ENCODE data around the gene USP6NL.

The USP6NL gene

GRCh38 chr10:11636697-11637303 is 25.4 kb upstream of the USP6NL start:
- no CpG with 5 or more reads among the region's 4 CpGs for WGBS, 2 donors (ENCODE audit: extremely low coverage in 2 of 2, insufficient read length in 2 of 2, insufficient replicate concordance in 1 of 2)
- H3K9ac ChIP-seq (ENCODE audit: low read depth, low read length, poor library complexity) = no peak overlapping the region
- no peak overlapping the region for H2BK15ac ChIP-seq (ENCODE audit: low read length)
- H3K4me1 ChIP-seq (ENCODE audit: control insufficient read depth in 2 of 2, insufficient read depth in 1 of 2, low read depth in 1 of 2, low read length in 2 of 2) = peaks cover 0 to 1% of the 10 kb centered on the region in 2 donors
- H4K8ac ChIP-seq (ENCODE audit: low read depth, low read length) = no peak overlapping the region
- no peaks in the 10 kb centered on the region for H3K27me3 ChIP-seq (ENCODE audit: control insufficient read depth in 3 of 3, insufficient read depth in 3 of 3, low read depth in 1 of 3, low read length in 3 of 3)
- H4K91ac ChIP-seq (ENCODE audit: low read depth, low read length, poor library complexity) = no peak overlapping the region
- no peak overlapping the region for H3K23ac ChIP-seq (ENCODE audit: low read depth, low read length, poor library complexity)
- H3K27ac ChIP-seq (replicated peaks; ENCODE audit: low read length) = no peak overlapping the region
- no peak overlapping the region for H3K4me2 ChIP-seq (ENCODE audit: insufficient read depth, low read length, poor library complexity, severe bottlenecking)
- H3K36me3 ChIP-seq (replicated peaks in 1 of 2; ENCODE audit: control insufficient read depth in 2 of 2, insufficient read depth in 2 of 2, low read length in 2 of 2) = no peaks in the 10 kb centered on the region
- no peak overlapping the region for H3K4ac ChIP-seq (ENCODE audit: low read length)
- no peak overlapping the region for H2BK5ac ChIP-seq (ENCODE audit: low read length)
- H3K14ac ChIP-seq (ENCODE audit: low read length) = no peak overlapping the region
- H2BK120ac ChIP-seq (ENCODE audit: low read depth, low read length) = no peak overlapping the region
- DNase-seq (ENCODE audit: low spot score) = no peak
- no peak overlapping the region for H3K4me3 ChIP-seq (ENCODE audit: low read length in 2 of 2)
- no peaks in the 10 kb centered on the region for H3K79me1 ChIP-seq (ENCODE audit: low read depth, low read length)
- H3K9me3 ChIP-seq (replicated peaks in 1 of 2; ENCODE audit: control insufficient read depth in 2 of 2, insufficient read depth in 1 of 2, low read depth in 1 of 2, low read length in 2 of 2) = no peaks in the 10 kb centered on the region
- H2AFZ ChIP-seq (ENCODE audit: low read length) = no peak overlapping the region
- no peak overlapping the region for H2BK12ac ChIP-seq (ENCODE audit: low read length)
- no peak overlapping the region for H3K18ac ChIP-seq (ENCODE audit: low read length)
- H2AK5ac ChIP-seq (ENCODE audit: low read depth, low read length) = no peak overlapping the region

GRCh38 chr10:11631890-11632587 is 20.6 kb upstream of the USP6NL start:
- Histone ChIP-seq H4K8ac (ENCODE audit: low read depth, low read length) (no peak overlapping the region), H3K27ac (replicated peaks; ENCODE audit: low read length) (no peak overlapping the region), H2BK12ac (ENCODE audit: low read length) (no peak overlapping the region), H3K4me3 (ENCODE audit: low read length in 2 of 2) (no peak overlapping the region), H3K18ac (ENCODE audit: low read length) (no peak overlapping the region), H3K4me2 (ENCODE audit: insufficient read depth, low read length, poor library complexity, severe bottlenecking) (no peak overlapping the region), H2BK15ac (ENCODE audit: low read length) (no peak overlapping the region), H3K14ac (ENCODE audit: low read length) (no peak overlapping the region), H2BK120ac (ENCODE audit: low read depth, low read length) (no peak overlapping the region), H3K79me1 (ENCODE audit: low read depth, low read length) (no peaks in the 10 kb centered on the region), H2BK5ac (ENCODE audit: low read length) (no peak overlapping the region), H3K36me3 (replicated peaks in 1 of 2; ENCODE audit: control insufficient read depth in 2 of 2, insufficient read depth in 2 of 2, low read length in 2 of 2) (no peaks in the 10 kb centered on the region), H3K23ac (ENCODE audit: low read depth, low read length, poor library complexity) (no peak overlapping the region), H3K27me3 (ENCODE audit: control insufficient read depth in 3 of 3, insufficient read depth in 3 of 3, low read depth in 1 of 3, low read length in 3 of 3) (no peaks in the 10 kb centered on the region), H3K9ac (ENCODE audit: low read depth, low read length, poor library complexity) (no peak overlapping the region), H2AFZ (ENCODE audit: low read length) (no peak overlapping the region), H2AK5ac (ENCODE audit: low read depth, low read length) (no peak overlapping the region), H3K4ac (ENCODE audit: low read length) (no peak overlapping the region), H3K9me3 (replicated peaks in 1 of 2; ENCODE audit: control insufficient read depth in 2 of 2, insufficient read depth in 1 of 2, low read depth in 1 of 2, low read length in 2 of 2) (no peaks in the 10 kb centered on the region), H4K91ac (ENCODE audit: low read depth, low read length, poor library complexity) (no peak overlapping the region), H3K4me1 (ENCODE audit: control insufficient read depth in 2 of 2, insufficient read depth in 1 of 2, low read depth in 1 of 2, low read length in 2 of 2) (no peaks in the 10 kb centered on the region)
- WGBS, 2 donors (ENCODE audit: extremely low coverage in 2 of 2, insufficient read length in 2 of 2, insufficient replicate concordance in 1 of 2) = no CpG with 5 or more reads among the region's 8 CpGs
- no peak for DNase-seq (ENCODE audit: low spot score)

DNA sequence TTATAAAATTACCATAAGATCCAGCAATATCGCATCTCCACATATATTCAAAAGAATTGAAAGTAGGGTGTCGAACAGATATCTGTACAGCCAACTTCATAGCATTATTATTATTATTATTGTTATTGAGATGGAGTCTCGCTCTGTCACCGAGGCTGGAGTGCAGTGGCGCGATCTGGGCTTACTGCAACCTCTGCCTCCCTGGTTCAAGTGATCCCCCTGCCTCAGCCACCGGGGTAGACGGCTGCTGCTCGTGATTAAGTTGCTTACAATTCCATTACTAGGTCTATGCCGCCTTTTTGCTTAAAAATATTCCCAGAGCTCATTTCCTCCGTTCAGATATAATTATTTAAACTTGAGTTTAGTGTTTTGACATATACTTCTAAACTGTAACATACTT is 19.8 kb upstream of the USP6NL start:
- Histone ChIP-seq H3K4me3 (ENCODE audit: low read length in 2 of 2) (no peak overlapping the region), H3K14ac (ENCODE audit: low read length) (no peak overlapping the region), H3K79me1 (ENCODE audit: low read depth, low read length) (no peaks in the 10 kb centered on the region), H3K4ac (ENCODE audit: low read length) (no peak overlapping the region), H4K91ac (ENCODE audit: low read depth, low read length, poor library complexity) (no peak overlapping the region), H2AK5ac (ENCODE audit: low read depth, low read length) (no peak overlapping the region), H2BK120ac (ENCODE audit: low read depth, low read length) (no peak overlapping the region), H3K4me2 (ENCODE audit: insufficient read depth, low read length, poor library complexity, severe bottlenecking) (no peak overlapping the region), H4K8ac (ENCODE audit: low read depth, low read length) (no peak overlapping the region), H3K36me3 (replicated peaks in 1 of 2; ENCODE audit: control insufficient read depth in 2 of 2, insufficient read depth in 2 of 2, low read length in 2 of 2) (no peaks in the 10 kb centered on the region), H3K4me1 (ENCODE audit: control insufficient read depth in 2 of 2, insufficient read depth in 1 of 2, low read depth in 1 of 2, low read length in 2 of 2) (no peaks in the 10 kb centered on the region), H3K9ac (ENCODE audit: low read depth, low read length, poor library complexity) (no peak overlapping the region), H2BK12ac (ENCODE audit: low read length) (no peak overlapping the region), H2AFZ (ENCODE audit: low read length) (no peak overlapping the region), H3K27me3 (ENCODE audit: control insufficient read depth in 3 of 3, insufficient read depth in 3 of 3, low read depth in 1 of 3, low read length in 3 of 3) (no peaks in the 10 kb centered on the region), H3K27ac (replicated peaks; ENCODE audit: low read length) (no peak overlapping the region), H2BK5ac (ENCODE audit: low read length) (no peak overlapping the region), H3K23ac (ENCODE audit: low read depth, low read length, poor library complexity) (no peak overlapping the region), H2BK15ac (ENCODE audit: low read length) (no peak overlapping the region), H3K18ac (ENCODE audit: low read length) (no peak overlapping the region), H3K9me3 (replicated peaks in 1 of 2; ENCODE audit: control insufficient read depth in 2 of 2, insufficient read depth in 1 of 2, low read depth in 1 of 2, low read length in 2 of 2) (no peaks in the 10 kb centered on the region)
- WGBS, 2 donors (ENCODE audit: extremely low coverage in 2 of 2, insufficient read length in 2 of 2, insufficient replicate concordance in 1 of 2) = no CpG with 5 or more reads among the region's 11 CpGs
- DNase-seq (ENCODE audit: low spot score) = no peak

GRCh38 chr10:11629731-11630130 is 18.3 kb upstream of the USP6NL start:
- Histone ChIP-seq H4K91ac (ENCODE audit: low read depth, low read length, poor library complexity) (no peak overlapping the region), H3K18ac (ENCODE audit: low read length) (no peak overlapping the region), H3K14ac (ENCODE audit: low read length) (no peak overlapping the region), H3K4ac (ENCODE audit: low read length) (no peak overlapping the region), H3K23ac (ENCODE audit: low read depth, low read length, poor library complexity) (no peak overlapping the region), H3K79me1 (ENCODE audit: low read depth, low read length) (no peaks in the 10 kb centered on the region), H2AK5ac (ENCODE audit: low read depth, low read length) (no peak overlapping the region), H2BK12ac (ENCODE audit: low read length) (no peak overlapping the region), H3K4me1 (ENCODE audit: control insufficient read depth in 2 of 2, insufficient read depth in 1 of 2, low read depth in 1 of 2, low read length in 2 of 2) (no peaks in the 10 kb centered on the region), H3K36me3 (replicated peaks in 1 of 2; ENCODE audit: control insufficient read depth in 2 of 2, insufficient read depth in 2 of 2, low read length in 2 of 2) (no peaks in the 10 kb centered on the region), H2BK15ac (ENCODE audit: low read length) (no peak overlapping the region), H3K27ac (replicated peaks; ENCODE audit: low read length) (no peak overlapping the region), H2BK5ac (ENCODE audit: low read length) (no peak overlapping the region), H2AFZ (ENCODE audit: low read length) (no peak overlapping the region), H3K4me3 (ENCODE audit: low read length in 2 of 2) (no peak overlapping the region), H3K9me3 (replicated peaks in 1 of 2; ENCODE audit: control insufficient read depth in 2 of 2, insufficient read depth in 1 of 2, low read depth in 1 of 2, low read length in 2 of 2) (no peaks in the 10 kb centered on the region), H4K8ac (ENCODE audit: low read depth, low read length) (no peak overlapping the region), H2BK120ac (ENCODE audit: low read depth, low read length) (no peak overlapping the region), H3K27me3 (ENCODE audit: control insufficient read depth in 3 of 3, insufficient read depth in 3 of 3, low read depth in 1 of 3, low read length in 3 of 3) (no peaks in the 10 kb centered on the region), H3K9ac (ENCODE audit: low read depth, low read length, poor library complexity) (no peak overlapping the region), H3K4me2 (ENCODE audit: insufficient read depth, low read length, poor library complexity, severe bottlenecking) (no peak overlapping the region)
- DNase-seq (ENCODE audit: low spot score) = no peak
- WGBS, 2 donors (ENCODE audit: extremely low coverage in 2 of 2, insufficient read length in 2 of 2, insufficient replicate concordance in 1 of 2) = no CpG with 5 or more reads among the region's 6 CpGs
